ENCODE results near the gene BTBD17.
A peak's percentile ranks its signal among the peaks of the same experiment; 100 is the strongest.

Gene BTBD17

DNA sequence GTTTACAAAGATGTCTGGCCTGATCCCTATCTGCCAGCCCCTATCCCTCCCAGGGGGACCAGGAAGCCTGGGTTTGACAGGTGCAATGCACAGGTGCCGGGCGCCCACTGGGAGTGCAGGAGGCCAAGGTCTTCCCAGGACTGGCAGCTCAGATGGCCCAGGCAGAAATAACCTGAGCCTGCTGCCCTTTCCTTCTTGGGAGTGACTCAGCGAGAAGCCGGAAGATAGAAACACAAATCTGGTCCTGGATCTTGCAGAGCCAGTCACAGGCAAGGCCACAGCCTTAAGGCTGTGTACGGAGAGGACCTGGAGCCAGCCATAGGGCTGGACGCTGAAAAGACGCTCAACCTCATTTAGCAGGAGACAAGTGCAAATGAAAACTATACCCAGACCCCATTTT is 33.3 kb upstream of the BTBD17 start:
- Histone ChIP-seq H3K4me3 (ENCODE audit: low read depth in 1 of 2, low read length in 1 of 2) (no peak overlapping the region), H3K36me3 (no peaks in the 10 kb centered on the region), H3K4me1 (ENCODE audit: control insufficient read depth in 1 of 2, insufficient read depth in 1 of 2, low read depth in 1 of 2, low read length in 1 of 2) (peaks cover 17 to 23% of the 10 kb centered on the region in 2 experiments), H3K27me3 (no peaks in the 10 kb centered on the region), H3K9me3 (no peaks in the 10 kb centered on the region), H3K27ac (no peak overlapping the region)
- no peak for TF ChIP-seq CTCF (IDR thresholded peaks at IDR 0.05)

- no peaks in the 10 kb centered on the region for H3K27me3 ChIP-seq
- no peaks in the 10 kb centered on the region for H3K36me3 ChIP-seq
- no peak overlapping the region for H3K4me3 ChIP-seq (ENCODE audit: low read depth in 1 of 2, low read length in 1 of 2)
- H3K9me3 ChIP-seq = no peaks in the 10 kb centered on the region
- TF ChIP-seq CTCF (IDR thresholded peaks at IDR 0.05) = no peak
- peaks cover 21 to 23% of the 10 kb centered on the region in 2 experiments for H3K4me1 ChIP-seq (ENCODE audit: control insufficient read depth in 1 of 2, insufficient read depth in 1 of 2, low read depth in 1 of 2, low read length in 1 of 2)
- H3K27ac ChIP-seq = no peak overlapping the region
Observed at GRCh38 chr17:74394275-74394950, 32.7 kb upstream of the BTBD17 start.

- Histone ChIP-seq H3K4me3 (ENCODE audit: low read depth in 1 of 2, low read length in 1 of 2) (no peak overlapping the region), H3K27ac (no peak overlapping the region), H3K27me3 (no peaks in the 10 kb centered on the region), H3K36me3 (no peaks in the 10 kb centered on the region), H3K4me1 (ENCODE audit: control insufficient read depth in 1 of 2, insufficient read depth in 1 of 2, low read depth in 1 of 2, low read length in 1 of 2) (peaks cover 22 to 23% of the 10 kb centered on the region in 2 experiments), H3K9me3 (no peaks in the 10 kb centered on the region)
- no peak for TF ChIP-seq CTCF (IDR thresholded peaks at IDR 0.05)
Observed at GRCh38 chr17:74393346-74393942, 31.8 kb upstream of the BTBD17 start.

DNA sequence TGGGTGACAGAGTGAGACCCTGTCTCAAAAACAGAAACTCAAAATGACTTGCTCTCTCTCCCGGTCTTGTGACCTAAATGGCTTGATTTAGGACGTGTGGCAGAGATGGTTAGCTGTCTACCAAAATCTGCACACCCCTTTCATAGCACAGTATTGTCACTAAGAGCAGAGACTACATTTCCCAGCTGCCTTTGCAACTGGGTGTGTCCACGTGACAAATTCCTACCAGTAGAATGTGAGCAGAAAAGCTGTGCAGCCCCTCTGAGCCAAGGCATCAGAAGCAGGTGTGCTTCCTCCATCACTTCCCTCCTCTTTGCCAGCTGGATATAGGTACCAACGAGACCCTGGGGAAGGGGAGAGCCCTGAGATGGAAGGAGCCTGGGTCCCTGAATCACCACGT is 31.2 kb upstream of the BTBD17 start:
- Histone ChIP-seq H3K27me3 (no peaks in the 10 kb centered on the region), H3K36me3 (no peaks in the 10 kb centered on the region), H3K9me3 (no peaks in the 10 kb centered on the region), H3K27ac (no peak overlapping the region), H3K4me1 (ENCODE audit: control insufficient read depth in 1 of 2, insufficient read depth in 1 of 2, low read depth in 1 of 2, low read length in 1 of 2) (peaks cover 22 to 23% of the 10 kb centered on the region in 2 experiments), H3K4me3 (ENCODE audit: low read depth in 1 of 2, low read length in 1 of 2) (no peak overlapping the region)
- TF ChIP-seq CTCF (IDR thresholded peaks at IDR 0.05) = no peak

- TF ChIP-seq CTCF (IDR thresholded peaks at IDR 0.05) = no peak
- H3K36me3 ChIP-seq = no peaks in the 10 kb centered on the region
- peak overlapping the region in 1 of 2 experiments; percentile 8 for H3K4me3 ChIP-seq (ENCODE audit: low read depth in 1 of 2, low read length in 1 of 2)
- H3K9me3 ChIP-seq = no peaks in the 10 kb centered on the region
- H3K27me3 ChIP-seq = peaks cover 2% of the 10 kb centered on the region
- H3K4me1 ChIP-seq (ENCODE audit: control insufficient read depth in 1 of 2, insufficient read depth in 1 of 2, low read depth in 1 of 2, low read length in 1 of 2) = peaks cover 22 to 23% of the 10 kb centered on the region in 2 experiments
- H3K27ac ChIP-seq = peak overlapping the region; percentile 76
Observed at GRCh38 chr17:74391771-74392170, 30.1 kb upstream of the BTBD17 start.
